AG09309 (cell line): ENCODE measurements around the gene PID1.

Experiments used
- DNase-seq: peaks from one replicate; pipeline ENCODE4 v3.0.0-alpha.2; 2010; ENCODE audit warnings: low read depth
- H3K4me3 ChIP-seq: 2 replicates; pipeline ENCODE4 v1.5.1; 2011; ENCODE audit warnings: mild to moderate bottlenecking, low read depth, low read length, moderate library complexity; ENCODE audit not compliant: control insufficient read depth
- CTCF ChIP-seq: IDR thresholded peaks from 2 replicates; pipeline ENCODE4 v1.5.1; 2011; ENCODE audit warnings: mild to moderate bottlenecking, low read depth, low read length, inconsistent platforms; ENCODE audit not compliant: insufficient read depth, control insufficient read depth; ENCODE audit errors: missing control alignments

PID1 gene

GRCh38 chr2:229118927-229119326, 152.2 kb downstream of the PID1 start:
- TF ChIP-seq CTCF, result no peak
- no peak for DNase-seq
- H3K4me3 ChIP-seq, result no peak overlapping the region

GRCh38 chr2:229118336-229118735, 152.8 kb downstream of the PID1 start:
- no peak for DNase-seq
- no peak overlapping the region for H3K4me3 ChIP-seq
- no peak for TF ChIP-seq CTCF

- TF ChIP-seq CTCF, result no peak
- DNase-seq, result no peak
These were observed 159.3 kb downstream of the PID1 start for GRCh38 chr2:229111744-229112143.

GRCh38 chr2:229109195-229109594, 161.9 kb downstream of the PID1 start:
- DNase-seq, result no peak
- TF ChIP-seq CTCF, result no peak

More at GRCh38 chr2:229111744-229112143, 159.3 kb downstream of the PID1 start:
- no peak overlapping the region for H3K4me3 ChIP-seq

DNA sequence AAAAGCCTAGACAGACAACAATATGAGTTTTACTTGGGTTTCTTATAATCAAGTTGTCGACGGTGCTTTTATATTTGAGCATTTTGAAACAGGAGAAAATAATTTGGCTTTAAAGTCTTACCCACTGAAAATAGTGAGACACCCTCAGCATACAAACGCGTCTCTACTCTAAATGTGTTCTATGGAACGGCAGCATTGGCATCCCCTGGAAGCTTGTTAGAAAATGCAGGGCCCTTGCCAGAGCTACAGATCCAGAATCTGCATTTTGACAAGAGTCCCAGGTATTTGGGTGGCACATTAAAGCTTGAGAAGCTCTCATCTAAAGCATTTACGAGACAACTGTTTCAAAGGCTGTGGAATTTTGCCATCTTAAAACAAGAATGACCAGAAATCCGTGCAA, 163.5 kb downstream of the PID1 start:
- no peak overlapping the region for H3K4me3 ChIP-seq
- no peak for TF ChIP-seq CTCF
- no peak for DNase-seq

More at GRCh38 chr2:229109195-229109594, 161.9 kb downstream of the PID1 start:
- H3K4me3 ChIP-seq, result no peak overlapping the region

GRCh38 chr2:229104974-229105387, 166.1 kb downstream of the PID1 start:
- no peak for TF ChIP-seq CTCF
- no peak for DNase-seq
- no peak overlapping the region for H3K4me3 ChIP-seq

DNA sequence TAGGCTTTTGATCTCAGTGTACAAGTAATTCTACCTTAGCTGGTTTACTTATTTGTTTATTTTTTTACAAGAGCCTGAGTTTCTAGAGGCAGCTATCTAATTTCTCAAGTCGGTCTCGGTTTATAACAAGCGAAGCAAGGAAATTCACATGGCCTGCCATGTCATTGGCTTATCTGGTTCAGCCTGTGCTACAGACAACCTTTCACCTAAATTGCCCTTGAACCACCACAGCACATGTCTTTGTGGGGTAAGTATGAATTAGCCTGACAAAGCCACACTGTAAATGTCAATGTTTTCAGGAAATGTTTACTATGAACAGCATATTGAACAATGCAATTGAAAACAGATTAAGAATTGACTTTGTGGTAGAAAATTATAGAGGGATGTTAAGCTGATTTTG, 167.1 kb downstream of the PID1 start:
- DNase-seq, result no peak
- H3K4me3 ChIP-seq, result no peak overlapping the region
- TF ChIP-seq CTCF, result no peak
